ENCODE data around the gene SPSB4. TPM values are rescaled to one million over a fixed set of nuclear protein-coding genes. Genes with fewer than 3 reads are reported as not detected.

The SPSB4 gene
- total RNA-seq, 1 donor from 2014 or later = 0.58 TPM

DNA sequence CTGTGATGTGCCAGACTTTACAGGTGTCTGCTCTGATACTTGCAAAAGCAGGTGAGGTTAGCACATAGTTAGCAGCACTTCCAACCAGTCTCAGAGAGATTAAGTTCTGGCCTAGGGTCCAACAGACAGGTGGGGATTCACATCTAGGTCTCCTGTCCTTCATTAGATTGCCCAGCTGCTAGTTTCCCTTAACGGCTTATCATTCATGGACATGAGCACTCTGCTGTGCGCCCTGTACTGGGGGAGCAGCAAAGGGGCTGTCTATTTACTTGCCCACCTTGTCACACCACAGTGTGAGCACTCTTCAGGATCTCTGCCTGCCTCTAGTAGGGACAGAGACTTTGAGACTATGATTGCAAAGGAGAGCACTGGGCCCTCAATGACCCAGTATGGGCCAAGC lies 8.7 kb downstream of the SPSB4 start:
- TF ChIP-seq CTCF (conservative IDR thresholded peaks at IDR 0.05; ENCODE audit: low read depth, low read length) = no peak
- no peak overlapping the region for H3K4me3 ChIP-seq (ENCODE audit: low read depth, low read length)
- no peak for DNase-seq (ENCODE audit: low read depth)

- no peak for TF ChIP-seq CTCF (conservative IDR thresholded peaks at IDR 0.05; ENCODE audit: low read depth, low read length)
- no peak for DNase-seq (ENCODE audit: low read depth)
- H3K4me3 ChIP-seq (ENCODE audit: low read depth, low read length) = no peak overlapping the region
Observed at GRCh38 chr3:141060327-141060726, 9.2 kb downstream of the SPSB4 start.

DNA sequence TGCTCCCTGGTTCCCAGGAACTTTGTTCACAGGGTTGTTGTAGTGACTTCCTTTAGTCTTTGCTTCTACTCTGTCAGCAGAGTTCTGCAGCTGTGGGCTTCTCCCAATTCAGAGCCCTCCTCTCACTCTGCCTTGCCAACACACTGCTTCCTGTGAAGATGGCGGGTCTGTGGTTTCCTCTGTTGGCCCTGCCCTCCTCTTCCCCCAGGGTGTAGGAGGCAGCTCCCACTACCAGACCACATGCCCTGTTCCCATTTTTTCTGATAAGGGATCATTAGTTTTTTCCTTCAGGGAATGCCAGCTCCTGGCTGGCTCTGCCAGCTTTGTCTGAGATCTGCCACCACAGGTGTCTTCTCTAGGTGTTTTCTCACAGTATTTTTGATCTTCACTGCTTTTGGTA lies 12.7 kb downstream of the SPSB4 start:
- no peak for DNase-seq (ENCODE audit: low read depth)
- no peak overlapping the region for H3K4me3 ChIP-seq (ENCODE audit: low read depth, low read length)

GRCh38 chr3:141064255-141064926 lies 13.2 kb downstream of the SPSB4 start:
- TF ChIP-seq CTCF (conservative IDR thresholded peaks at IDR 0.05; ENCODE audit: low read depth, low read length) = no peak
- no peak overlapping the region for H3K4me3 ChIP-seq (ENCODE audit: low read depth, low read length)
- DNase-seq (ENCODE audit: low read depth) = no peak

More for the DNA sequence above, 12.7 kb downstream of the SPSB4 start:
- no peak for TF ChIP-seq CTCF (conservative IDR thresholded peaks at IDR 0.05; ENCODE audit: low read depth, low read length)

GRCh38 chr3:141065258-141065657 lies 14.1 kb downstream of the SPSB4 start:
- no peak for TF ChIP-seq CTCF (conservative IDR thresholded peaks at IDR 0.05; ENCODE audit: low read depth, low read length)
- no peak for DNase-seq (ENCODE audit: low read depth)
- H3K4me3 ChIP-seq (ENCODE audit: low read depth, low read length) = no peak overlapping the region

- H3K4me3 ChIP-seq (ENCODE audit: low read depth, low read length) = no peak overlapping the region
- TF ChIP-seq CTCF (conservative IDR thresholded peaks at IDR 0.05; ENCODE audit: low read depth, low read length) = no peak
- no peak for DNase-seq (ENCODE audit: low read depth)
Observed at GRCh38 chr3:141065841-141066805, 15.0 kb downstream of the SPSB4 start.

Data from epithelial cell of proximal tubule (primary cell).